SK-N-SH (cell line): ENCODE measurements around the gene PRPF6. TPM values are rescaled to one million over a fixed set of nuclear protein-coding genes. Genes with fewer than 3 reads are reported as not detected.

ENCODE experiments used
- CTCF ChIA-PET: fragments of 300-600, 350-600 bp; formaldehyde crosslinking; extraction: SDS; loops from one replicate; lab custom pipeline; 2021; lab: Yijun Ruan, JAX
- POLR2A ChIA-PET: fragments of 350-600 bp; sonication (Branson Sonifier 250); formaldehyde crosslinking; extraction: SDS; loops from one replicate; lab custom pipeline; 2020; ENCODE audit warnings: antibody characterized with exemption, inconsistent platforms; lab: Yijun Ruan, JAX
- DNase-seq: peaks from one replicate; pipeline ENCODE4 v3.0.0; 2012
- H2AFZ ChIP-seq: fragments of 200-600 bp; sonication (generic); 2 replicates; pipeline ENCODE4 v1.8.1; 2016; ENCODE audit warnings: antibody characterized with exemption, mild to moderate bottlenecking, low read depth
- H3F3A ChIP-seq: fragments of 200-600 bp; sonication (generic); replicated peaks from 2 replicates; pipeline ENCODE3; 2016; ENCODE audit warnings: antibody characterized with exemption, mild to moderate bottlenecking; ENCODE audit not compliant: insufficient read depth
- H3K27ac ChIP-seq, 2 experiments: fragments of 200-500 bp in 1 of 2; fragments of 200-600 bp in 1 of 2; sonication (Bioruptor generic) in 1 of 2; sonication (generic), shearing (Covaris generic) in 1 of 2; 2 replicates each; pipeline versions ENCODE4 v1.5.1 to v1.6.1; 2014 to 2016; ENCODE audit warnings: low read depth in 2 of 2, inconsistent platforms in 1 of 2, low read length in 1 of 2, mild to moderate bottlenecking in 1 of 2, mixed read lengths in 1 of 2
- H3K27me3 ChIP-seq: fragments of 200-600 bp; sonication (generic), shearing (Covaris generic); 2 replicates; pipeline ENCODE4 v1.6.1; 2016; ENCODE audit warnings: mixed run types; ENCODE audit not compliant: insufficient read depth
- H3K36me3 ChIP-seq, 2 experiments: fragments of 200-500 bp in 1 of 2; fragments of 200-600 bp in 1 of 2; sonication (Bioruptor generic) in 1 of 2; sonication (generic) in 1 of 2; replicated peaks in 1 of 2; 2 replicates each; pipeline versions ENCODE3 to v1.5.1; 2014 to 2016; ENCODE audit warnings: low read length in 1 of 2, mild to moderate bottlenecking in 1 of 2; ENCODE audit not compliant: insufficient read depth in 2 of 2, control insufficient read depth in 1 of 2
- H3K4me1 ChIP-seq, 2 experiments: fragments of 200-500 bp in 1 of 2; fragments of 200-600 bp in 1 of 2; sonication (Bioruptor generic) in 1 of 2; sonication (generic), shearing (Covaris generic) in 1 of 2; 2 replicates each; pipeline versions ENCODE4 v1.5.1 to v1.6.1; 2014 to 2016; ENCODE audit warnings: low read depth in 1 of 2, low read length in 1 of 2, mixed run types in 1 of 2; ENCODE audit not compliant: insufficient read depth in 2 of 2, control insufficient read depth in 1 of 2
- H3K4me2 ChIP-seq: fragments of 200-600 bp; sonication (generic), shearing (Covaris generic); 2 replicates; pipeline ENCODE4 v1.6.1; 2017; ENCODE audit warnings: mixed run types
- H3K4me3 ChIP-seq, 2 experiments: fragments of 200-500 bp in 1 of 2; fragments of 200-600 bp in 1 of 2; sonication (Bioruptor generic) in 1 of 2; sonication (generic), shearing (Covaris generic) in 1 of 2; 2 replicates each; pipeline versions ENCODE4 v1.5.1 to v1.8.1; 2014 to 2016; ENCODE audit warnings: low read depth in 2 of 2, inconsistent platforms in 1 of 2, low read length in 1 of 2, mild to moderate bottlenecking in 1 of 2, mixed read lengths in 1 of 2, moderate library complexity in 1 of 2
- H3K79me2 ChIP-seq: fragments of 200-600 bp; sonication (generic); 2 replicates; pipeline ENCODE4 v1.8.1; 2017; ENCODE audit warnings: mild to moderate bottlenecking; ENCODE audit not compliant: insufficient read depth
- H3K9ac ChIP-seq: fragments of 200-600 bp; sonication (generic); 2 replicates; pipeline ENCODE4 v1.6.1; 2017; ENCODE audit warnings: mixed run types
- H3K9me2 ChIP-seq: fragments of 200-600 bp; sonication (generic); 2 replicates; pipeline ENCODE4 v1.6.1; 2017; ENCODE audit warnings: mixed run types
- H3K9me3 ChIP-seq: fragments of 200-600 bp; sonication (generic); 2 replicates; pipeline ENCODE4 v1.6.1; 2017; ENCODE audit warnings: mixed run types, mild to moderate bottlenecking, moderate library complexity
- H4K20me1 ChIP-seq: fragments of 200-600 bp; sonication (generic); 2 replicates; pipeline ENCODE4 v1.6.1; 2017; ENCODE audit warnings: mild to moderate bottlenecking, mixed run types; ENCODE audit not compliant: insufficient read depth
- CHD2 ChIP-seq: fragments of 150-350 bp; IDR thresholded peaks from 2 replicates; pipeline ENCODE4 v1.6.1; 2018; ENCODE audit warnings: low read length; ENCODE audit not compliant: partially characterized antibody
- CTCF ChIP-seq: fragments of 200-600 bp; sonication (generic); IDR thresholded peaks from 2 replicates; pipeline ENCODE4 v1.6.1; 2017; ENCODE audit warnings: antibody characterized with exemption, mild to moderate bottlenecking, moderate library complexity
- ELF1 ChIP-seq: IDR thresholded peaks from 2 replicates; pipeline ENCODE4 v1.4.0; 2012
- EZH2phosphoT487 ChIP-seq: fragments of 200-600 bp; sonication (generic); IDR thresholded peaks from 2 replicates; pipeline ENCODE4 v1.6.1; 2017; ENCODE audit warnings: low read depth, mixed run types, mild to moderate bottlenecking, antibody characterized with exemption, moderate library complexity, borderline replicate concordance
- FOSL2 ChIP-seq: IDR thresholded peaks from 2 replicates; pipeline ENCODE4 v1.4.0; 2012; ENCODE audit warnings: low read depth, mild to moderate bottlenecking, moderate library complexity, borderline replicate concordance
- FOXJ3 ChIP-seq: sonication (generic); formaldehyde crosslinking; IDR thresholded peaks from 2 replicates; pipeline ENCODE4 v1.5.1; 2020; ENCODE audit warnings: mild to moderate bottlenecking, missing genetic modification reagents
- FOXM1 ChIP-seq: IDR thresholded peaks from 2 replicates; pipeline ENCODE4 v1.4.0; 2012; ENCODE audit warnings: low read depth, mild to moderate bottlenecking
- IRF3 ChIP-seq: fragments of 150-350 bp; IDR thresholded peaks from 2 replicates; pipeline ENCODE4 v1.6.1; 2016; ENCODE audit warnings: mild to moderate bottlenecking, low read depth, low read length
- RAD21 ChIP-seq: IDR thresholded peaks from 2 replicates; pipeline ENCODE4 v1.6.1; 2012; ENCODE audit warnings: mild to moderate bottlenecking, low read length
- RXRA ChIP-seq: IDR thresholded peaks from 2 replicates; pipeline ENCODE4 v1.4.0; 2012; ENCODE audit warnings: low read depth, mild to moderate bottlenecking, borderline replicate concordance
- SIN3A ChIP-seq: IDR thresholded peaks from 2 replicates; pipeline ENCODE4 v1.6.1; 2012; ENCODE audit warnings: low read depth, mild to moderate bottlenecking, low read length, moderate library complexity, borderline replicate concordance
- TAF1 ChIP-seq: IDR thresholded peaks from 2 replicates; pipeline ENCODE4 v1.6.1; 2012; ENCODE audit warnings: low read depth, mild to moderate bottlenecking, low read length, moderate library complexity, borderline replicate concordance
- WGBS: methylation state at CpG from one replicate; pipeline ENCODE4 v1.1.6; 2017; ENCODE audit warnings: low lambda C conversion rate; 5-methylcytosine and 5-hydroxymethylcytosine counted together
- polyA plus RNA-seq, 3 experiments: library from polyadenylated mRNA; depleted of rRNA; stranded (reverse); fragments of >200 nt; gene quantifications; 2 replicates each; pipeline ENCODE4 v1.2.3, GENCODE V29; 2012

Gene PRPF6
- polyA plus RNA-seq, 1 of the 3 experiments (the other 2 are of a cell fraction), result 59.1 TPM

- Histone ChIP-seq H3K9me2 (no peaks in the 10 kb centered on the region), H3F3A (peaks cover 8% of the 10 kb centered on the region), H4K20me1 (peaks cover 57% of the 10 kb centered on the region), H3K27me3 (no peaks in the 10 kb centered on the region), H3K4me3 (no peak overlapping the region), H3K4me1 (no peaks in the 10 kb centered on the region; a peak in 1 of 4 replicates), H3K36me3 (peaks cover 0 to 54% of the 10 kb centered on the region in 2 experiments), H3K27ac (no peak overlapping the region; a peak in 1 of 4 replicates), H2AFZ (no peak overlapping the region), H3K4me2 (no peak overlapping the region), H3K9ac (no peak overlapping the region), H3K79me2 (peaks cover 11% of the 10 kb centered on the region; the same call in 1 of the 2 replicates), H3K9me3 (no peaks in the 10 kb centered on the region)
- WGBS, result 94% methylated on average over 30 of the region's 30 CpGs
- TF ChIP-seq RXRA (no peak), FOXM1 (no peak), TAF1 (no peak), RAD21 (no peak), IRF3 (no peak), CTCF (no peak), EZH2phosphoT487 (no peak), SIN3A (no peak), CHD2 (no peak), FOXJ3 (CRISPR knock-in tag) (no peak), ELF1 (no peak), FOSL2 (no peak)
- ChIA-PET POLR2A (no interaction called here), CTCF (interaction anchor here (1.4 to 2.4 kb wide), 3 partner anchors 31 to 167 kb away, joined by 3 to 10 read pairs (median 7); no protein-coding TSS in a partner anchor)
- no peak for DNase-seq
These were observed 38.5 kb upstream of the PRPF6 start for GRCh38 chr20:63942250-63942951.
